Erythroblast (primary cell): ENCODE measurements around the gene SEPTIN8.

Source experiments
- GATA1 ChIP-seq: IDR thresholded peaks from 2 replicates; pipeline ENCODE4 v1.6.1; 2011; ENCODE audit warnings: low read depth, mild to moderate bottlenecking, control low read depth, low read length, moderate library complexity
- POLR2A ChIP-seq: IDR thresholded peaks from 2 replicates; pipeline ENCODE4 v1.6.1; 2011; ENCODE audit warnings: mild to moderate bottlenecking, low read length

DNA sequence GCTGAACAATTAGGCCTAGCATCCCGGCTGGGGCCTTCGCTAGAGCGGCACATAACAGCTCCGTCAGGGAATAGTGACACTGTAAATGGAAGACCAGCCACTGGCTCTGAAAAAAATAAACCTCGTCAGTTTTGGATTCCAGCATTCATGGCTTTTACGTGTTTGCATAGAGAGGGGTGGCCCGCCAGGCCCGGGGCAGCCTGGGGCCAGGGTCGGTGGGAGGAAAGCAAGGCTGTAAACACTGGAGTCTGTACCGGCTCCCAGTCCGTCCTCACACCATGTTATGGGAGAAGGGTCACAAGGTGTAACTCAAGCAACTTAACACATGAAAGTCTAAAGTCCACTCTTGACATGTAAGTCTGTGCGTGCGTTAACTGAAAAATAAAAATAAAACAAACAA, 18.6 kb downstream of the SEPTIN8 start:
- no peak for TF ChIP-seq POLR2A
- no peak for TF ChIP-seq GATA1
